GM06990 (cell line): Measurements from ENCODE around the gene BACE1-AS.

Experiments
- DNase-seq: peaks from one replicate; pipeline ENCODE4 v3.0.0-alpha.2; 2011; ENCODE audit not compliant: insufficient read length; ENCODE audit errors: extremely low read depth
- H3K27me3 ChIP-seq: replicated peaks from 2 replicates; pipeline ENCODE4 v1.6.0; 2011; ENCODE audit warnings: low read length; ENCODE audit not compliant: control insufficient read depth, insufficient read depth
- H3K36me3 ChIP-seq: 2 replicates; pipeline ENCODE4 v1.5.1; 2011; ENCODE audit warnings: low read length; ENCODE audit not compliant: control insufficient read depth, insufficient read depth
- H3K4me3 ChIP-seq: replicated peaks from 2 replicates; pipeline ENCODE4 v1.5.1; 2011; ENCODE audit warnings: low read depth, mild to moderate bottlenecking, control low read depth, low read length
- CTCF ChIP-seq: IDR thresholded peaks from 2 replicates; pipeline ENCODE4 v1.5.1; 2011; ENCODE audit warnings: low read length, control low read depth, mild to moderate bottlenecking, inconsistent platforms; ENCODE audit not compliant: insufficient read depth, poor library complexity, severe bottlenecking

Gene BACE1-AS

DNA sequence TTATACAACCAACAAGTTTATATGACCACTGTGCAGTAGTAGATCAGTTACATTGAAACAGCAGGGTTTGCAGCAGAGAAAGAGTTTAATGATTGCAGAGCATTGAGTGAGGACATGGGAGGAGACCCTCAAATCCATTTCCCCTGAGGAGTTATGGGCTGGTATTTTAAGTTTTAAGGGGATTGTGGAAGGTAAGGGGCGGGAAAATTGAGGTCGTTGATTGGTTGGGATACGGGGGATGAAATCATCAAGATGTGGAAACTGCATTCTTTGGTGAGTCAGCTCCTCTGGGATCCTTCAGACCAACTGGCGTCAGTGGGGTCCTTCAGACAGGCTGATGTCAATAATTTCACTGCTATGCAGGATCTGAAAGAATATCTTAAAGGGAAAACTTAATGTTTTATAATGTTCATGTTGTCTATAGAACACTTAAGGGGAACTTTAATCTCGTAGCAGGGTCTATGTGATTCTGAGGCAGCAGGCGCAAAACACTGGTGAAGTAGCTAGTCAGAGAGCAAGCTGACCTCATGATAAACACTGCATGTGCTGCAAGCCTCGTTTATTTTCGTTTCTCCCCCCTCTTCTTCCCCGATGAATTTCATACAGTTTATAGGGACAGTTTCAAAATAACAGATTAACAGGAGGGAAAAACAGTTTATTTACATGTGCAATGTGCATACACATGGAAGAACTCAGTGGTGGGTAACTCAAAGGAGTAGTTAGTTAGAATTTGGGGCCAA lies 17.4 kb upstream of the BACE1-AS start:
- no peak for TF ChIP-seq CTCF
- peaks cover 2% of the 10 kb centered on the region for H3K36me3 ChIP-seq
- no peak for DNase-seq
- H3K27me3 ChIP-seq: no peaks in the 10 kb centered on the region
- no peak overlapping the region for H3K4me3 ChIP-seq

DNA sequence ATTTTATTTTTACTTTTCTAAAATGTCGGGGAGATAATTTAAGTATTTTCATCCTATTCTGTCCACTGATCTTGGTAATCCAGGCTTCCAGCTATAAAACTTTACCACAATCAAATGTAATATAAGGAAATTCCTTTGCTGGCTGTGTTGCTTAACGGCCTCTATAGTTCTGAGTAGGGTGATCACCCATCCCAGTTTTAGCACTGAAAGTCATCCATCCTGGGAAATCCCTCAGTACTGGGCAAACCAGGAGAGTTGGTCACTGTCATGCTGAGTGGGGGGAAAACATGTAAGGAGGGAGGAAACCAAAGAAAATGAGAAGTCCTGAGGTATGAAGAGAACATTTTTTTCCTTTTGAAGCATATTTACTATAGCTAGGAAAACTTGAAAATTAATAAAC lies 12.8 kb upstream of the BACE1-AS start:
- Histone ChIP-seq H3K27me3 (no peaks in the 10 kb centered on the region), H3K4me3 (no peak overlapping the region), H3K36me3 (peaks cover 10% of the 10 kb centered on the region)
- no peak for DNase-seq
- TF ChIP-seq CTCF: no peak

DNA sequence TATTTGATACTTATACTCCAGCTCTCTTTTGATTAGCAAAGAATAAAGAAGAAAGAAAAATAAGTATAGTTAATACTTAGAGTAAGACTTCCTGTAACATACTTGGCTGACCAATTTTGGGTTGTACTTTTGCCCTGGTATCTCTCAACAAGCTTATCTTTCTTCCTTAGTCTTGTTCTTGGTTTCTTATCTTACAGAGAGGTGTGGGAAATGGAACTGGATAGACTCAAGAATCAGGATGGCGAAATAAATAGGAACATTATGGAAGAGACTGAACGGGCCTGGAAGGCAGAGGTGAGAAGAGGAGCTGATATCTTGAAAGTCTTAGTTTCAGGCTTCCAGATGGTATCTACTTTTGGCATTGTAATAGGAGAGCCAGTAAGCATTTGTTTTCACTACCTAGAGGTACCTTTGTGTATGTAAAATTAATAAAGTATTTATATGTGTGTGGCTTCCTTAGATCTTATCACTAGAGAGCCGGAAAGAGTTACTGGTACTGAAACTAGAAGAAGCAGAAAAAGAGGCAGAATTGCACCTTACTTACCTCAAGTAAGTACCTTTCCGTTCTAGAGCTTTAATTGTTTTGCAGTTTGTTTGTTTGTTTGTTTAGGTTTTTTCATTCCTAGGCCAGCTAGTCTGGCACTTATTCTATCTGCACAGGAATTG lies 11.3 kb upstream of the BACE1-AS start:
- no peak for TF ChIP-seq CTCF
- DNase-seq: no peak
- Histone ChIP-seq H3K27me3 (no peaks in the 10 kb centered on the region), H3K4me3 (no peak overlapping the region), H3K36me3 (peaks cover 10% of the 10 kb centered on the region)

- Histone ChIP-seq H3K4me3 (no peak overlapping the region), H3K27me3 (no peaks in the 10 kb centered on the region), H3K36me3 (peaks cover 10% of the 10 kb centered on the region)
- no peak for DNase-seq
- TF ChIP-seq CTCF: no peak
These were observed 10.0 kb upstream of the BACE1-AS start for GRCh38 chr11:117281159-117281558.

DNA sequence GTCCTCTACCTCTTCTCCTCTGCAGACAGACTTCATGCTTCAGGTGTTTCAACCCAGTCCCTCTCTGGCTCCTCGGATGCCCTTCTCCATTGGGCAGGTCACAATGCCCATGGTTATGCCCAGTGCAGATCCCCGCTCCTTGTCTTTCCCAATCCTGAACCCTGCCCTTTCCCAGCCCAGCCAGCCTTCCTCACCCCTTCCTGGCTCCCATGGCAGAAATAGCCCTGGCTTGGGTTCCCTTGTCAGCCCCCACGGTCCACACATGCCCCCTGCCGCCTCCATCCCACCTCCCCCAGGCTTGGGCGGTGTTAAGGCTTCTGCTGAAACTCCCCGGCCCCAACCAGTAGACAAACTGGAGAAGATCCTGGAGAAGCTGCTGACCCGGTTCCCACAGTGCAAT lies 9.3 kb upstream of the BACE1-AS start:
- TF ChIP-seq CTCF: no peak
- peaks cover 10% of the 10 kb centered on the region for H3K36me3 ChIP-seq
- H3K27me3 ChIP-seq: no peaks in the 10 kb centered on the region
- H3K4me3 ChIP-seq: no peak overlapping the region
- no peak for DNase-seq
